Neural progenitor cell (in vitro differentiated cells): ENCODE results near the gene SLC2A13.

Source experiments
- EZH2 ChIP-seq: fragments of 200-600 bp; sonication (generic); IDR thresholded peaks from 2 replicates; pipeline ENCODE4 v1.6.1; 2017; ENCODE audit warnings: antibody characterized with exemption, mild to moderate bottlenecking, moderate library complexity
- TF ChIP-seq, protein P1 (sequence below): fragments of 200-600 bp; sonication (generic); IDR thresholded peaks from 2 replicates; pipeline ENCODE4 v1.5.1; 2017; ENCODE audit warnings: antibody characterized with exemption, mild to moderate bottlenecking

DNA sequence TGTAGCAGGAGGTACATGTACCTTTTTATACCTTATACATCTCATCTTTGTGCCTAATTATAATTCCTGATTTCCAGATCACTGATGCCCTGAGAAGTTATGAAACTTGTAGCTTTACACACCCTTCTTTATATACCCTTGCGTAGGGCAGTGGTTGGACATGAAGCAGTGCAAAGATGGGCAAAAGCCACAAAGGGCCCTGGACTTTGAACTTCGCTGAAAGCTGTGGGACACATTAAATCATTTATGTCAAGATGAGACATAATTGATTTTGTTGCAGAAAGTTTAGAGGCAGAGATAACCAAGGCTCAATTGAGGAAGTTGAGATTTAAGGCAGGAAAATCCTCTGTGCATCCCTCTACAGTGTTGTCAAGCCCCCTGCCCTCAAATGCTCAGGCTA lies 170.0 kb downstream of the SLC2A13 start:
- TF ChIP-seq EZH2, result no peak
- TF ChIP-seq, protein P1, sequence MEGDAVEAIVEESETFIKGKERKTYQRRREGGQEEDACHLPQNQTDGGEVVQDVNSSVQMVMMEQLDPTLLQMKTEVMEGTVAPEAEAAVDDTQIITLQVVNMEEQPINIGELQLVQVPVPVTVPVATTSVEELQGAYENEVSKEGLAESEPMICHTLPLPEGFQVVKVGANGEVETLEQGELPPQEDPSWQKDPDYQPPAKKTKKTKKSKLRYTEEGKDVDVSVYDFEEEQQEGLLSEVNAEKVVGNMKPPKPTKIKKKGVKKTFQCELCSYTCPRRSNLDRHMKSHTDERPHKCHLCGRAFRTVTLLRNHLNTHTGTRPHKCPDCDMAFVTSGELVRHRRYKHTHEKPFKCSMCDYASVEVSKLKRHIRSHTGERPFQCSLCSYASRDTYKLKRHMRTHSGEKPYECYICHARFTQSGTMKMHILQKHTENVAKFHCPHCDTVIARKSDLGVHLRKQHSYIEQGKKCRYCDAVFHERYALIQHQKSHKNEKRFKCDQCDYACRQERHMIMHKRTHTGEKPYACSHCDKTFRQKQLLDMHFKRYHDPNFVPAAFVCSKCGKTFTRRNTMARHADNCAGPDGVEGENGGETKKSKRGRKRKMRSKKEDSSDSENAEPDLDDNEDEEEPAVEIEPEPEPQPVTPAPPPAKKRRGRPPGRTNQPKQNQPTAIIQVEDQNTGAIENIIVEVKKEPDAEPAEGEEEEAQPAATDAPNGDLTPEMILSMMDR, result no peak
